ENCODE measurements around the gene FAM162B. TPM values are rescaled to one million over a fixed set of nuclear protein-coding genes. Genes with fewer than 3 reads are reported as not detected.
"Not testable (repeated sequence)": the region's sequence is repeated elsewhere in the genome, so short reads cannot be mapped to it uniquely, and the experiment has no call there.

FAM162B gene
- 5.5 TPM for polyA plus RNA-seq (ENCODE audit: insufficient read length)

- no peak for DNase-seq (ENCODE audit: low read depth)
These were observed at the start of gene FAM162B for GRCh38 chr6:116764961-116765841. TSS of gene FAM162B (minus strand) at chr6:116765719. CDS start at chr6:116765576, 143 bp downstream.

GRCh38 chr6:116812051-116812650 lies 46.6 kb upstream of the FAM162B start:
- no peak for DNase-seq (ENCODE audit: low read depth)

- no peak for DNase-seq (ENCODE audit: low read depth)
These were observed 36.5 kb upstream of the FAM162B start for GRCh38 chr6:116801971-116802370.

- no peak for DNase-seq (ENCODE audit: low read depth)
These were observed 34.4 kb upstream of the FAM162B start for GRCh38 chr6:116799945-116800344.

- no peak for DNase-seq (ENCODE audit: low read depth)
These were observed 32.1 kb upstream of the FAM162B start for GRCh38 chr6:116797585-116797984.

GRCh38 chr6:116793224-116793623 lies 27.7 kb upstream of the FAM162B start:
- no peak for DNase-seq (ENCODE audit: low read depth)

GRCh38 chr6:116783852-116784251 lies 18.3 kb upstream of the FAM162B start:
- no peak for DNase-seq (ENCODE audit: low read depth)

GRCh38 chr6:116779573-116780164 lies 14.2 kb upstream of the FAM162B start:
- DNase-seq (ENCODE audit: low read depth), result no peak

- DNase-seq (ENCODE audit: low read depth), result no peak
These were observed 8.4 kb upstream of the FAM162B start for GRCh38 chr6:116773886-116774285.

GRCh38 chr6:116772450-116772849 lies 6.9 kb upstream of the FAM162B start:
- DNase-seq (ENCODE audit: low read depth), result no peak

- peak; percentile 58 for DNase-seq (ENCODE audit: low read depth)
These were observed 2.2 kb upstream of the FAM162B start for GRCh38 chr6:116767715-116768114.

GRCh38 chr6:116766506-116767176 lies 1.1 kb upstream of the FAM162B start:
- DNase-seq (ENCODE audit: low read depth), result no peak

GRCh38 chr6:116764629-116764960 lies 924 bp downstream of the FAM162B start:
- DNase-seq (ENCODE audit: low read depth), result no peak

GRCh38 chr6:116763906-116764628 lies 1.5 kb downstream of the FAM162B start:
- no peak for DNase-seq (ENCODE audit: low read depth)

- no peak for DNase-seq (ENCODE audit: low read depth)
These were observed 2.5 kb downstream of the FAM162B start for GRCh38 chr6:116763048-116763447.

- DNase-seq (ENCODE audit: low read depth), result no peak
These were observed 3.3 kb downstream of the FAM162B start for GRCh38 chr6:116762235-116762634.

GRCh38 chr6:116761779-116762178 lies 3.7 kb downstream of the FAM162B start:
- no peak for DNase-seq (ENCODE audit: low read depth)

- no peak for DNase-seq (ENCODE audit: low read depth)
These were observed 20.3 kb downstream of the FAM162B start for GRCh38 chr6:116745176-116745575.

- DNase-seq (ENCODE audit: low read depth), result no peak
These were observed 23.9 kb downstream of the FAM162B start for GRCh38 chr6:116741571-116741970.

GRCh38 chr6:116740486-116740885 lies 25.0 kb downstream of the FAM162B start:
- DNase-seq (ENCODE audit: low read depth), result not testable (repeated sequence)

GRCh38 chr6:116737004-116737403 lies 28.5 kb downstream of the FAM162B start:
- no peak for DNase-seq (ENCODE audit: low read depth)

GRCh38 chr6:116730513-116730912 lies 35.0 kb downstream of the FAM162B start:
- no peak for DNase-seq (ENCODE audit: low read depth)
